Measurements from ENCODE around the gene AIFM2.

Gene AIFM2

DNA sequence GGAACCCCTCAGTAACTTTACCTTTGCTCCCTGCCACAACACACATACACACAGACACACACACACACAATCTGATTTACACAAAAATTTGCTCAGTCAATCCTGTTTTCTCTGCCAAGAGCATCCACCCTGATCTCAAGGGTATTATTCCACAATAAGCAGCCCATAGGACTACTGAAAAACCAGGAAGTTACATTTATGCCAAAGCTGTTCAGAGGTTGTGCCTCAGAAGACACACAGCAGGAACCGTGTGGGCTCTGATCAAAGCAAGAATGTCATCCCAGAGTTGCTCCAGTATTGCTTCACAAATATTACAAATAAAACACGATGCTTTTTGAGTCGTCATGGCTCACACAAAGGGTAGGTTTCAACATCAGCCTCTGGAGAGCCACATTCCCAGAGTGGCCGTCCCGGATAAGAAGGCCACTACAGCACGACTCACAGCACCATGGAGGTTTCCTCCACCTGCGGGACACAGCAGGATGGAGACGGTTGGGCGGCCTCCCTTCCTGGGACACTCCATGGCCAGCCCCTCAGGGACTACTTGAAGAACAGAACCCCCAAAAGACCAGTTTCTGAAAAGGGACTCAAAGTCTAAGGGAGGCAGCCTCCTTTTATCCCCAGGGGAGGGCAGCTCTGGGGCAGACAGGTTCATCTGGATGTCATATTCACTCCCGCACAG is 1.6 kb downstream of the AIFM2 start:
- Mint-ChIP-seq H3K27ac (no peak overlapping the region), H3K9me3 (no peaks in the 10 kb centered on the region), H3K4me3 (no peak overlapping the region), H3K36me3 (ENCODE audit: low read depth) (peaks cover 12% of the 10 kb centered on the region), H3K4me1 (peaks cover 13% of the 10 kb centered on the region), H3K27me3 (ENCODE audit: low read depth, poor library complexity) (peaks cover 57% of the 10 kb centered on the region)
- no peak for DNase-seq
- TF ChIP-seq, protein P1, sequence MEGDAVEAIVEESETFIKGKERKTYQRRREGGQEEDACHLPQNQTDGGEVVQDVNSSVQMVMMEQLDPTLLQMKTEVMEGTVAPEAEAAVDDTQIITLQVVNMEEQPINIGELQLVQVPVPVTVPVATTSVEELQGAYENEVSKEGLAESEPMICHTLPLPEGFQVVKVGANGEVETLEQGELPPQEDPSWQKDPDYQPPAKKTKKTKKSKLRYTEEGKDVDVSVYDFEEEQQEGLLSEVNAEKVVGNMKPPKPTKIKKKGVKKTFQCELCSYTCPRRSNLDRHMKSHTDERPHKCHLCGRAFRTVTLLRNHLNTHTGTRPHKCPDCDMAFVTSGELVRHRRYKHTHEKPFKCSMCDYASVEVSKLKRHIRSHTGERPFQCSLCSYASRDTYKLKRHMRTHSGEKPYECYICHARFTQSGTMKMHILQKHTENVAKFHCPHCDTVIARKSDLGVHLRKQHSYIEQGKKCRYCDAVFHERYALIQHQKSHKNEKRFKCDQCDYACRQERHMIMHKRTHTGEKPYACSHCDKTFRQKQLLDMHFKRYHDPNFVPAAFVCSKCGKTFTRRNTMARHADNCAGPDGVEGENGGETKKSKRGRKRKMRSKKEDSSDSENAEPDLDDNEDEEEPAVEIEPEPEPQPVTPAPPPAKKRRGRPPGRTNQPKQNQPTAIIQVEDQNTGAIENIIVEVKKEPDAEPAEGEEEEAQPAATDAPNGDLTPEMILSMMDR (IDR thresholded peaks at IDR 0.05) = no peak

DNA sequence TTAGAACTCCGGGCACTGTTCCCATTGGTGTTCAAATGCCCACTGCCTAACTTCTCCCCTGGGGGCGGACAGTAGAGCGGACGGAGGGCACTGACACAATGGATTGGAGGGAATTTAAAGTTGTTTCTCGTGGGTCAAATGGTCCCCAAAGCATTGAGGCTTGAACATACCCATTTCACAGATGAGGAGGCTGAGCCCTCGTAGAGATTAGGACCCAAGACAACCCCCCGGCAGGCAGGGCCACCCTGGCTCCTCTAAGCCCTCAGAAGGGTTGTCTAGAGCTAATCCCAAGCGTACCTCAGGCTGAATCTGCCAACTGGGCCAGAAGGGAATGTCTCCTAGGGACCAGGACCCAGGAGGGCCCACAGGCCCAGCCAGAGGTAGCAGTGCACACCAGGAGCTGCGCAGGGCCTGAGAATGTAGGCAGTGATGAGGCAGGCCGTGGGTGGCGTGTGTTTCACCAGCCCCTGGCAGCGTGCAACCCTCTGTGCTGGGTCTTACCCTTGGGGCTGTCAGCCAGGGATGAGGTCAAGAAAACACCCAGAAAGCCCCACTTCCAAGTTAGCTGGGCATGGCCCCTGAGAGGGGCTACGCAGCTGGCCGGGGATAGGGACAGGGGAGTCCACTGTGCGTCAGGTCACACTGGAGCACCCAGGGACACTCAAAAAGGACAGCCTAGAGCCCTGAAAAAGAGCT is 5.8 kb downstream of the AIFM2 start:
- Mint-ChIP-seq H3K4me1 (peaks cover 6% of the 10 kb centered on the region), H3K4me3 (no peak overlapping the region), H3K27me3 (ENCODE audit: low read depth, poor library complexity) (peaks cover 25% of the 10 kb centered on the region), H3K27ac (no peak overlapping the region), H3K36me3 (ENCODE audit: low read depth) (peaks cover 4% of the 10 kb centered on the region), H3K9me3 (peaks cover 3% of the 10 kb centered on the region)
- TF ChIP-seq, protein P1 (IDR thresholded peaks at IDR 0.05) = no peak
- DNase-seq = no peak

DNA sequence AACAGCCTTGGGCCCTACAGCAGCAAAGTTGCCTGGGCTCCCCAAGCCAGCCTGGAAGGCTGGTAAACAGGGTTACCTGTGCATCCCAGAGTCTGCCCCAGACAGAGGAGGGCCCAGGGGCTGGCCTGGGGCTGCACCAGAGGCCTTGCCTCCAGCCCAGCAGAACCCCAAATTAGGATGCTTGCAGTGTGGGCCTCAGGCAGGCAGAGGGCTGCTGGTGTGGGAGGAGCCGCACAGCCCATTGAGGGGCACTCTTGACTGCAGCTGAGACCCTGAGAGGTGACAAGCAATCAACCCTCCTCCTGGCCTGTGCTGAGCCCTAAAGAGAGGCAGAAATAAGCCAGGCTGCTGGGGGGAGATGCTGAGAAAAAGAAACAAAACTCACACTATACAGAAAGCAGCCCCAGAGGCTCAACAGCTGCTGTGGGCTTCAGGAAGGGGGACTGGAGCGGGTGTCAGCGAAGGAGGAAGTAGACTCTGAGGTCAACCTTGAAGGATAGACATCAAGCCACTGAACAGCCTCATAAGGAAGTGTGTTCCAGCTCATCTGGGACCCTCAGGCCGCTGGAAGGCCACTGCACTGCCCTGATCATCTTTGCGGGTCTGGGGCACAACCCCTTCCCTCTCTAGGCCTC is 6.6 kb downstream of the AIFM2 start:
- Mint-ChIP-seq H3K36me3 (ENCODE audit: low read depth) (peaks cover 4% of the 10 kb centered on the region), H3K27me3 (ENCODE audit: low read depth, poor library complexity) (peaks cover 17% of the 10 kb centered on the region), H3K4me3 (no peak overlapping the region), H3K4me1 (peaks cover 6% of the 10 kb centered on the region), H3K9me3 (peaks cover 3% of the 10 kb centered on the region), H3K27ac (no peak overlapping the region)
- TF ChIP-seq, protein P1 (IDR thresholded peaks at IDR 0.05) = no peak
- no peak for DNase-seq

DNA sequence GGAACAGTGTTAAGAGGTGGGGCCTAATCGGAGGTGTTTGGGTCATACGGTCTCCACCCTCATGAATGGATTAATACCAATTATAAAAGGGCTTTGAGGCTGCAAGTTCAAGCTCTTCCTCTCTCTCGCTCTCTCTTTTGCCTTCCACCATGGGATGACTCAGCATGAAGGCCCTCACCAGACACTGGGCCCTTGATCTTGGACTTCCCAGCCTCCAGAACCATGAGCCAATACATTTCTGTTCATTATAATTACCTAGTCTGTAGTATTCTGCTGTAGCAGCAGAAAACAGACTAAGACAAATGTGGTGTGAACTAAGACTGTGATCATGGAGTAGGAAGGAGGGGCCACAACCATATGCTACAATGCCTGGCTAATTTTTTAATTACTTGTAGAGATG is 7.7 kb downstream of the AIFM2 start:
- H3K4me3 Mint-ChIP-seq = no peak overlapping the region
- no peak overlapping the region for H3K27ac Mint-ChIP-seq
- DNase-seq = no peak
- H3K4me1 Mint-ChIP-seq = peaks cover 6% of the 10 kb centered on the region
- peaks cover 3% of the 10 kb centered on the region for H3K9me3 Mint-ChIP-seq
- peaks cover 7% of the 10 kb centered on the region for H3K27me3 Mint-ChIP-seq (ENCODE audit: low read depth, poor library complexity)
- TF ChIP-seq, protein P1 (IDR thresholded peaks at IDR 0.05) = no peak
- H3K36me3 Mint-ChIP-seq (ENCODE audit: low read depth) = peaks cover 4% of the 10 kb centered on the region

DNA sequence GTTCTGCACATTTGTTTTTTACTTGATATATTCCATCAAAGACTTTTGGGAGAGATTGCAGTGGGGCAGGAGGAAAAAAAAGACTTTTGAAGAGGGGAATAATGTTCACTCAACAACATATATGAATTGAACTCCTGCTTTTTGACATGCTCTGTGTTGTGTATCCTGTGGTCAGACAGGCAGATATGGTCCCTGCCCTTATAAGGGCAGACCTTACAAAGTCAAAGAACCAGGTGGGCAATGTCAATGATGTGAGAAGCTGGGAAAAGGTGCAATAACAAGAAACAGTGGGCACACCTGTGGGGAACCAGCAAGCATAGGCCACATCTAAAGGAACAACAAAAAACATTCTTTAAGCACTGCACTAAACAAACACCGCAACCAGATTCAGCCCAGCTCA is 8.2 kb downstream of the AIFM2 start:
- H3K36me3 Mint-ChIP-seq (ENCODE audit: low read depth) = peaks cover 4% of the 10 kb centered on the region
- peaks cover 6% of the 10 kb centered on the region for H3K4me1 Mint-ChIP-seq
- TF ChIP-seq, protein P1 (IDR thresholded peaks at IDR 0.05) = no peak
- peaks cover 3% of the 10 kb centered on the region for H3K9me3 Mint-ChIP-seq
- no peak for DNase-seq
- no peak overlapping the region for H3K27ac Mint-ChIP-seq
- H3K27me3 Mint-ChIP-seq (ENCODE audit: low read depth, poor library complexity) = peaks cover 7% of the 10 kb centered on the region
- no peak overlapping the region for H3K4me3 Mint-ChIP-seq
